ENCODE measurements around the gene PLXNA2.

DNA sequence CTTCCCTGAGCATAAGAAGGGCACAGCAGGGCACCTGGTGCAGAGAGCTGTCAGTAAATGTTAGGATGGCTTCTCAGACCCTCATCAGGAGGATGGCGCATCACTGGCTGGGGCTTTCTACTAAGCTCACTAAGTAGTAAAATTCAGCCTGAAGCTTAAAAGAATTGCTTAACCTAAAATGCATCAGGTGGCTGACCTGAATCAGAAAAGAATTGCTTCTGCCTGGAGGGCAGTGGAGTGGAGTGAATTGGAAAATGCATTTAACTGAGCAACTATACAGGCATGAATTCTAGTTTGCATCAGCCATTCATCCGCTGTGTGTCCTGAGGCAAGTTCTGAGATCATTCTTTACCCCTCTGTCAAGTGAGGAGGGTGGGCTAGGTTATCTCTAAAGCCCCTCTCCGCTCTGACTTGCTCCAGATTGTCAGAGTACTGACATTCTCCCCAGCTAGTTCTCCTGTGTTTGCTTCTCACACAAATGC lies 191.2 kb downstream of the PLXNA2 start:
- TF ChIP-seq POLR2AphosphoS5 (IDR thresholded peaks at IDR 0.05; ENCODE audit: low read depth, low read length) (no peak), TAF1 (IDR thresholded peaks at IDR 0.05; ENCODE audit: borderline replicate concordance, insufficient read depth, low read length) (no peak), FOXP2 (optimal IDR thresholded peaks at IDR 0.05; ENCODE audit: borderline replicate concordance, extremely low read depth, extremely low read length, insufficient read depth) (no peak), SIN3A (IDR thresholded peaks at IDR 0.05; ENCODE audit: borderline replicate concordance, insufficient read depth, low read length) (no peak)
- TF ChIP-seq, protein P1, sequence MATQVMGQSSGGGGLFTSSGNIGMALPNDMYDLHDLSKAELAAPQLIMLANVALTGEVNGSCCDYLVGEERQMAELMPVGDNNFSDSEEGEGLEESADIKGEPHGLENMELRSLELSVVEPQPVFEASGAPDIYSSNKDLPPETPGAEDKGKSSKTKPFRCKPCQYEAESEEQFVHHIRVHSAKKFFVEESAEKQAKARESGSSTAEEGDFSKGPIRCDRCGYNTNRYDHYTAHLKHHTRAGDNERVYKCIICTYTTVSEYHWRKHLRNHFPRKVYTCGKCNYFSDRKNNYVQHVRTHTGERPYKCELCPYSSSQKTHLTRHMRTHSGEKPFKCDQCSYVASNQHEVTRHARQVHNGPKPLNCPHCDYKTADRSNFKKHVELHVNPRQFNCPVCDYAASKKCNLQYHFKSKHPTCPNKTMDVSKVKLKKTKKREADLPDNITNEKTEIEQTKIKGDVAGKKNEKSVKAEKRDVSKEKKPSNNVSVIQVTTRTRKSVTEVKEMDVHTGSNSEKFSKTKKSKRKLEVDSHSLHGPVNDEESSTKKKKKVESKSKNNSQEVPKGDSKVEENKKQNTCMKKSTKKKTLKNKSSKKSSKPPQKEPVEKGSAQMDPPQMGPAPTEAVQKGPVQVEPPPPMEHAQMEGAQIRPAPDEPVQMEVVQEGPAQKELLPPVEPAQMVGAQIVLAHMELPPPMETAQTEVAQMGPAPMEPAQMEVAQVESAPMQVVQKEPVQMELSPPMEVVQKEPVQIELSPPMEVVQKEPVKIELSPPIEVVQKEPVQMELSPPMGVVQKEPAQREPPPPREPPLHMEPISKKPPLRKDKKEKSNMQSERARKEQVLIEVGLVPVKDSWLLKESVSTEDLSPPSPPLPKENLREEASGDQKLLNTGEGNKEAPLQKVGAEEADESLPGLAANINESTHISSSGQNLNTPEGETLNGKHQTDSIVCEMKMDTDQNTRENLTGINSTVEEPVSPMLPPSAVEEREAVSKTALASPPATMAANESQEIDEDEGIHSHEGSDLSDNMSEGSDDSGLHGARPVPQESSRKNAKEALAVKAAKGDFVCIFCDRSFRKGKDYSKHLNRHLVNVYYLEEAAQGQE (IDR thresholded peaks at IDR 0.05; ENCODE audit: insufficient read depth in 1 of 2, low read depth in 2 of 2, low read length in 2 of 2) = no peak
